Neutrophil (primary cell): ENCODE results near the gene GNG2.

Source experiments
- H3K27ac ChIP-seq: fragments of 200-600 bp; sonication (generic); 2 replicates; pipeline ENCODE4 v1.5.1; 2016; ENCODE audit warnings: mild to moderate bottlenecking, moderate library complexity
- H3K27me3 ChIP-seq: fragments of 200-600 bp; sonication (generic); 2 replicates; pipeline ENCODE4 v1.6.0; 2016; ENCODE audit warnings: mild to moderate bottlenecking
- H3K36me3 ChIP-seq: fragments of 200-600 bp; sonication (generic); 2 replicates; pipeline ENCODE4 v1.5.1; 2017
- H3K4me1 ChIP-seq, 2 experiments: fragments of 200-600 bp in 1 of 2; sonication (generic) in 1 of 2; 1 replicate in 1 of 2; 2 replicates in 1 of 2; pipeline versions ENCODE4 v1.5.1 to v1.6.1; 2013 to 2016; ENCODE audit warnings: low read depth in 1 of 2, low read length in 1 of 2, mild to moderate bottlenecking in 1 of 2, moderate library complexity in 1 of 2; ENCODE audit not compliant: control insufficient read depth in 1 of 2, insufficient read depth in 1 of 2
- H3K4me3 ChIP-seq, 2 experiments: fragments of 200-600 bp in 1 of 2; sonication (generic) in 1 of 2; 1 replicate in 1 of 2; 2 replicates in 1 of 2; pipeline ENCODE4 v1.5.1; 2013 to 2016; ENCODE audit warnings: low read depth in 1 of 2, low read length in 1 of 2, mild to moderate bottlenecking in 1 of 2, moderate library complexity in 1 of 2
- H3K9me3 ChIP-seq: fragments of 200-600 bp; sonication (generic); 2 replicates; pipeline ENCODE4 v1.5.1; 2016
- CTCF ChIP-seq: fragments of 200-600 bp; sonication (generic); IDR thresholded peaks from 2 replicates; pipeline ENCODE4 v1.5.1; 2016; ENCODE audit warnings: antibody characterized with exemption

GNG2 gene

DNA sequence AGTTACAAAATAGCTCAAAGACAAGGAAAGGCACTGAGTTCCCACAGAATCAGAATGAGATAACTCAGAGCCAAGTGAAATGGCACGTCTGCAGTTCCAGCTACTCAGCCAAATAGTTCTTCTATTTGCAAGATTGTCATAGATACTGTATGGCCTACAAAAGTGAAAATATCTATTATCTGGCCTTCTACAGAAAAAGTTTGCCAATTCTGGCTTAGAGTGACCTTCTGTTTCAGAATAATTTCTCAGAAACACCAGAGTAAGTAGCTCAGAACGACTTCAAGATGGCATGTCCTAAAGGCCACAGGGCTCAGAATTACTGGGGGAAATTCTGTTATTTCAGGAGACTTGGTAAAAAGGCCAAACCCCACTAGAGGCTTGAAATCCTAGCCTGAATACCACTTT, 118.3 kb downstream of the GNG2 start:
- no peak for TF ChIP-seq CTCF
- H3K9me3 ChIP-seq, result no peaks in the 10 kb centered on the region
- H3K27ac ChIP-seq, result no peak overlapping the region
- no peaks in the 10 kb centered on the region for H3K36me3 ChIP-seq
- no peak overlapping the region for H3K4me3 ChIP-seq
- H3K4me1 ChIP-seq, result peaks cover 6 to 9% of the 10 kb centered on the region in 2 experiments
- H3K27me3 ChIP-seq, result no peaks in the 10 kb centered on the region

GRCh38 chr14:51979088-51979709, 118.8 kb downstream of the GNG2 start:
- no peak overlapping the region for H3K4me3 ChIP-seq
- H3K36me3 ChIP-seq, result no peaks in the 10 kb centered on the region
- no peaks in the 10 kb centered on the region for H3K27me3 ChIP-seq
- H3K9me3 ChIP-seq, result no peaks in the 10 kb centered on the region
- no peak overlapping the region for H3K27ac ChIP-seq
- peak; percentile 89 for TF ChIP-seq CTCF
- peaks cover 6 to 9% of the 10 kb centered on the region in 2 experiments for H3K4me1 ChIP-seq

DNA sequence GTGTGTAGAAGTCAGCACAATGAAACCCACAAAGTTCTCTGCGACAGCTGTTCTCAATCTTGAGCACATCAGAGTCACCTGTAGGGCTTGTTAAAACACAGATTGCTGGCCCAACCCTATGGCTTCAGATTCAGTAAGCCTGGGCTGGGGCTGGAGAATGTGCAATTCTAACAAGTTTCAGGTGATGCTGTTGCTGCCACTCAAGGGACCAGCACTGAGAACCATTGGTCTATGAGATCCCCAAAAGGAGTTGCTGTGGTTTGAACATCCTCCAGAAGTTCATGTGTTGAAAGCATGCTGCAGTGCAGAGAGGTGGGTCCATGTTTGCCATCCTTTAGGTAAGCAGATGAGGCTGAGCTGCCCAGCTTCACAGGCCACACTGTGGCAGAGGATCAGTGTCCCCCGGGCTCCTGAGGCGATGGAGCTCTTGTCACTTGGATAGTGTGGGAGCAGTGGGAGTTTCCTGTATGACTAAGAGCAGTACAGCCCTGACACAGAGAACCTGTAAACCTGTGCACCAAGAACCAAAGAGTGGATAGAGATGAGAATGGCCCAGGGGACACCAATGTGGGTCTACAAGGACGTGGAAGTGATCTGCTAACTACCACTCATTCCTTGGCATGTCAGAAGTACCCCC, 120.9 kb downstream of the GNG2 start:
- H3K4me3 ChIP-seq, result no peak overlapping the region
- no peak for TF ChIP-seq CTCF
- no peaks in the 10 kb centered on the region for H3K36me3 ChIP-seq
- no peak overlapping the region for H3K27ac ChIP-seq
- H3K27me3 ChIP-seq, result no peaks in the 10 kb centered on the region
- no peaks in the 10 kb centered on the region for H3K9me3 ChIP-seq
- H3K4me1 ChIP-seq, result peaks cover 6 to 9% of the 10 kb centered on the region in 2 experiments

DNA sequence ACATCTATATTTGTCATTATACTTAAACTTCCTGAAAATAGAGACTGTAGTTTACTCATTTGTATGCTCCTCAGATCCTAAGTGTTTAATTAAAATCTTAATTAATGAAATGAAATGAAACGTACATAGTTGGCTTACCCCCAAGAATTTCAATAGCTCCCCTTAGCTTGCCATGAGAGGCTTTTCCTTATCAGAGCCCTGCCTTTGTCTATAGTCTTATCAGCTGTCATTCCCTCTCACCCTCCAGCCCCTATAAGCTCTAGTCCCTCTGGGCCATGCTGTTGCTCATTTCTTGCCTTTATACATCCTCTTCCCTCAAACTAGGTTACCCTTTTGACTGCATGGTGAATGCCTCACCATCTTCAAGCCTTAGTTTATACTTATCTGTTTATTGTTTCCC, 127.8 kb downstream of the GNG2 start:
- peaks cover 15% of the 10 kb centered on the region for H3K36me3 ChIP-seq

More for the DNA sequence above, 127.8 kb downstream of the GNG2 start:
- no peak for TF ChIP-seq CTCF
- no peaks in the 10 kb centered on the region for H3K9me3 ChIP-seq
- no peak overlapping the region for H3K4me3 ChIP-seq
- H3K27ac ChIP-seq, result no peak overlapping the region
- no peaks in the 10 kb centered on the region for H3K27me3 ChIP-seq
- H3K4me1 ChIP-seq, result peaks cover 13 to 16% of the 10 kb centered on the region in 2 experiments
